ENCODE data around the gene UBA5. TPM values are rescaled to one million over a fixed set of nuclear protein-coding genes. Genes with fewer than 3 reads are reported as not detected.

Gene UBA5
- total RNA-seq, 4 donors from 2014 or later = 44.8 to 53.1 (median 47.8) TPM

GRCh38 chr3:132723024-132723950 is 63.2 kb downstream of the UBA5 start:
- peak overlapping the region; percentile 60 to 71 (median 64) for H3K4me3 ChIP-seq
- no peak for DNase-seq
- H3K27me3 ChIP-seq = no peaks in the 10 kb centered on the region
- TF ChIP-seq POLR2A (IDR thresholded peaks at IDR 0.05) = peak in 1 of 2 donors; percentile 54
- TF ChIP-seq, protein P1, sequence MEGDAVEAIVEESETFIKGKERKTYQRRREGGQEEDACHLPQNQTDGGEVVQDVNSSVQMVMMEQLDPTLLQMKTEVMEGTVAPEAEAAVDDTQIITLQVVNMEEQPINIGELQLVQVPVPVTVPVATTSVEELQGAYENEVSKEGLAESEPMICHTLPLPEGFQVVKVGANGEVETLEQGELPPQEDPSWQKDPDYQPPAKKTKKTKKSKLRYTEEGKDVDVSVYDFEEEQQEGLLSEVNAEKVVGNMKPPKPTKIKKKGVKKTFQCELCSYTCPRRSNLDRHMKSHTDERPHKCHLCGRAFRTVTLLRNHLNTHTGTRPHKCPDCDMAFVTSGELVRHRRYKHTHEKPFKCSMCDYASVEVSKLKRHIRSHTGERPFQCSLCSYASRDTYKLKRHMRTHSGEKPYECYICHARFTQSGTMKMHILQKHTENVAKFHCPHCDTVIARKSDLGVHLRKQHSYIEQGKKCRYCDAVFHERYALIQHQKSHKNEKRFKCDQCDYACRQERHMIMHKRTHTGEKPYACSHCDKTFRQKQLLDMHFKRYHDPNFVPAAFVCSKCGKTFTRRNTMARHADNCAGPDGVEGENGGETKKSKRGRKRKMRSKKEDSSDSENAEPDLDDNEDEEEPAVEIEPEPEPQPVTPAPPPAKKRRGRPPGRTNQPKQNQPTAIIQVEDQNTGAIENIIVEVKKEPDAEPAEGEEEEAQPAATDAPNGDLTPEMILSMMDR (IDR thresholded peaks at IDR 0.05) = peak in 2 of 6 experiments; percentile 15 to 22
- H3K4me1 ChIP-seq = peaks cover 0 to 18% (median 7%) of the 10 kb centered on the region in 4 donors
- H3K27ac ChIP-seq = peak overlapping the region; percentile 69 to 92 (median 83)
- peaks cover 0 to 2% (median 0%) of the 10 kb centered on the region in 3 donors for H3K36me3 ChIP-seq
- H3K9me3 ChIP-seq = no peaks in the 10 kb centered on the region

DNA sequence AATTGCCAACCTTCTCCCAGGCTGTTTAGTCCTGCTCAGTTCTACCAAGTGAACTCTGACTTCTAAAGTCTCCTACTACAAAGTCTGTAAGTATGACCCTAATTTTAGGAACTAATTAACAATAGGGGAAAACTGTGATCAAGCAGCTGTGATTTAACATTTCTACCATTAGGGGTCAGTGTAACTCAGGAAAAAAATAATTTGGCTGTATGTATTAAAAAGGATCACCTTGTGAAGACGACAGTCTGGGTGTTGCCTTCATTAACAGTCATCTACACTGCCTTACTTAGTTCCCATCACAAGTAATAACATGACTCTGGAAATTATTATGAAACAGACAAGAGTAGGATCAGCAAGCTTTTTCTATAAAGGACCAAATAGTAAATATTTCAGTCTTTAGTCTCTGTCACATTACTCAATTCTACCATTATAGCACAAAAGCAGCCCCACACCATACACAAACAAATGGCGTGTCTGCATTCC is 66.3 kb downstream of the UBA5 start:
- H3K36me3 ChIP-seq = no peaks in the 10 kb centered on the region
- no peak overlapping the region for H3K27ac ChIP-seq
- peaks cover 0 to under 1% (median 0%) of the 10 kb centered on the region in 4 donors for H3K4me1 ChIP-seq
- DNase-seq = no peak
- TF ChIP-seq, protein P1 (IDR thresholded peaks at IDR 0.05) = peak; percentile 51 to 88 (median 78)
- no peak for TF ChIP-seq POLR2A (IDR thresholded peaks at IDR 0.05)
- no peaks in the 10 kb centered on the region for H3K9me3 ChIP-seq
- H3K4me3 ChIP-seq = no peak overlapping the region
- H3K27me3 ChIP-seq = no peaks in the 10 kb centered on the region

Other genes with a start within 250 kb of the UBA5 start
- gene DNAJC13, start 242.8 kb upstream of the UBA5 start, total RNA-seq = 100 to 1,000 TPM in 1 of 4 donors, 10 to 100 TPM in 3; 42.0 to 102 (median 52.1) TPM
- 10 to 100 TPM in 1 of 4 donors, 1 to 10 TPM in 2, not detected in 1; 5.5 to 12.6 (median 7.2) TPM for gene ACKR4, start 63.1 kb upstream of the UBA5 start, total RNA-seq
- gene ACAD11, start 520 bp upstream of the UBA5 start, total RNA-seq = 100 to 1,000 TPM in 3 of 4 donors, 10 to 100 TPM in 1; 87.2 to 138 (median 114) TPM
- 10 to 100 TPM; 20.5 to 67.6 (median 45.4) TPM for gene NPHP3, start 62.1 kb downstream of the UBA5 start, total RNA-seq

Measured in Peyer's patch (tissue), 4 donors.